Tibial artery (tissue), 4 donors: ENCODE data around the gene PCP4L1.

Source experiments
- DNase-seq, 2 donors: peaks; one replicate each; pipeline ENCODE4 v3.0.0-alpha.2; 2019
- H3K27ac ChIP-seq, 2 donors: fragments of 200-600 bp; sonication (generic) in 1 of 2; 1 replicate in 1 of 2; 2 replicates in 1 of 2; pipeline ENCODE4 v1.5.1; 2018 to 2019; ENCODE audit warnings: mild to moderate bottlenecking in 1 of 2
- H3K27me3 ChIP-seq, 2 donors: fragments of 200-600 bp; sonication (generic) in 1 of 2; one replicate each; pipeline versions ENCODE4 v1.5.1 to v1.6.0; 2016 to 2019
- H3K36me3 ChIP-seq, 3 donors: fragments of 200-600 bp; sonication (generic) in 2 of 3; one replicate each; pipeline ENCODE4 v1.5.1; 2016 to 2019; ENCODE audit warnings: mild to moderate bottlenecking in 2 of 3
- H3K4me1 ChIP-seq, 4 donors: fragments of 200-600 bp; sonication (generic) in 2 of 4; 1 replicate in 3 of 4; 2 replicates in 1 of 4; pipeline ENCODE4 v1.5.1; 2016 to 2019
- H3K4me3 ChIP-seq, 2 donors: fragments of 200-600 bp; sonication (generic) in 1 of 2; 1 replicate in 1 of 2; 2 replicates in 1 of 2; pipeline ENCODE4 v1.5.1; 2018 to 2019; ENCODE audit warnings: mild to moderate bottlenecking in 2 of 2
- H3K9me3 ChIP-seq, 3 donors: fragments of 200-600 bp; sonication (generic) in 1 of 3; one replicate each; pipeline ENCODE4 v1.5.1; 2016 to 2019
- intact Hi-C: fragments of 100-400 bp; cut with DNase I; formaldehyde crosslinking; loops from one replicate; pipeline ENCODE4 v1.15.0; 2023; ENCODE audit warnings: low total_unique reads
- TF ChIP-seq, protein P1 (sequence below), 2 experiments: fragments of 200-600 bp in 1 of 2; fragments of 450-650 bp in 1 of 2; IDR thresholded peaks; one replicate each; pipeline ENCODE4 v1.5.1; 2017 to 2019; ENCODE audit warnings: antibody characterized with exemption in 2 of 2, mild to moderate bottlenecking in 1 of 2, moderate library complexity in 1 of 2

Gene PCP4L1

DNA sequence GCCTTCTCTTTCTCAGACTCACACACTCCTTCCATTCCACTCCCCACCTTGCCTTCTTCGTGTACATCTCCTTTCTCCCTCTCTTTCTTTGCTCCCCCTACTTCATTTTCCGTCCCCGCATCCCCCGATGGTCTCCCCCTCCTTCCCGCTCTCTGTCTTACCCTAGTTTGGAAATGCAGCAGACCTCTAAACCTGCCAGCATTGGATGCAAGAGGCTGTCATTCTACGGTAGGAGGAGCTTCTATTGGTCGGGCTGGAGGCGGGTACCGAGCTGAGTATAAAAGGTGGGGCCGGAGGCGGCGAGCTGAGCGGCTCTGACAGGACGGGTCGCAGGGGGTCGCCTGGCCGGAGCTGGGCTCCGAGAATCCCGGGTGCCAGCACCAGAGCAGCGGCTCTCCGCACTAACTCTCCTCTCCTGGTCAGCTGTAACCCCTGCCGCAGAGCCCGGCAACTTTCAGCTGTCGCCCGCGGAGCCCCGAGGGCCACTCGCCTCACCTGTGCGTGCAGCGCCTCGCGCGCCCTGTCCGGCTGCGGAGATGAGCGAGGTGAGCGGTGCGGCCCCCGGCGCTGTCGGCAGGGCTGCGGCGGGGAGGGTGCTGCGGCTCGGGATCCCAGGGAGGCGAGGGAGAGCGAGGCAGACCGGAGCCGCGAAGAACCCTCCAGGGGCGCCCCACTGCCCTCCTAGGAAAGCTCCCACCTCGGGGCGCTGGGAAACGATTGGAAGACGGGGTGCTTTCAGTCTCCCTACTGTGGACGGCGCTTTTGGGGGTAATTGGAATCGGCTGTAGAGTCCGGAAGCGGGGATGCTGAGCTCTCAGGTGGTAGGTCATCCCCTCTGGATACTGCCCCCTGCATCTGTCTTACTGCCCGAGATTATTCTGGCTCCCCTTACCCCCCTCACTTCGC is at the start of gene PCP4L1:
Gene PCP4L1 (plus strand): TSS at position 307 of the 906 bp plus-strand sequence. CDS start 230 bp downstream, at position 537.
- TF ChIP-seq, protein P1, sequence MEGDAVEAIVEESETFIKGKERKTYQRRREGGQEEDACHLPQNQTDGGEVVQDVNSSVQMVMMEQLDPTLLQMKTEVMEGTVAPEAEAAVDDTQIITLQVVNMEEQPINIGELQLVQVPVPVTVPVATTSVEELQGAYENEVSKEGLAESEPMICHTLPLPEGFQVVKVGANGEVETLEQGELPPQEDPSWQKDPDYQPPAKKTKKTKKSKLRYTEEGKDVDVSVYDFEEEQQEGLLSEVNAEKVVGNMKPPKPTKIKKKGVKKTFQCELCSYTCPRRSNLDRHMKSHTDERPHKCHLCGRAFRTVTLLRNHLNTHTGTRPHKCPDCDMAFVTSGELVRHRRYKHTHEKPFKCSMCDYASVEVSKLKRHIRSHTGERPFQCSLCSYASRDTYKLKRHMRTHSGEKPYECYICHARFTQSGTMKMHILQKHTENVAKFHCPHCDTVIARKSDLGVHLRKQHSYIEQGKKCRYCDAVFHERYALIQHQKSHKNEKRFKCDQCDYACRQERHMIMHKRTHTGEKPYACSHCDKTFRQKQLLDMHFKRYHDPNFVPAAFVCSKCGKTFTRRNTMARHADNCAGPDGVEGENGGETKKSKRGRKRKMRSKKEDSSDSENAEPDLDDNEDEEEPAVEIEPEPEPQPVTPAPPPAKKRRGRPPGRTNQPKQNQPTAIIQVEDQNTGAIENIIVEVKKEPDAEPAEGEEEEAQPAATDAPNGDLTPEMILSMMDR (IDR thresholded peaks at IDR 0.05) = no peak
- peak in 1 of 2 donors; percentile 29 for DNase-seq
- Histone ChIP-seq H3K4me3 (peak within 1 kb of the TSS; percentile 29 to 42), H3K9me3 (peaks cover 0 to 12% (median 10%) of the 10 kb centered on the region in 3 donors), H3K27ac (no peak within 1 kb of the TSS), H3K4me1 (peaks cover 0 to 10% (median 6%) of the 10 kb centered on the region in 4 donors), H3K27me3 (peaks cover 0 to 57% of the 10 kb centered on the region in 2 donors), H3K36me3 (no peaks in the 10 kb centered on the region)
- intact Hi-C loops = no loop called here

DNA sequence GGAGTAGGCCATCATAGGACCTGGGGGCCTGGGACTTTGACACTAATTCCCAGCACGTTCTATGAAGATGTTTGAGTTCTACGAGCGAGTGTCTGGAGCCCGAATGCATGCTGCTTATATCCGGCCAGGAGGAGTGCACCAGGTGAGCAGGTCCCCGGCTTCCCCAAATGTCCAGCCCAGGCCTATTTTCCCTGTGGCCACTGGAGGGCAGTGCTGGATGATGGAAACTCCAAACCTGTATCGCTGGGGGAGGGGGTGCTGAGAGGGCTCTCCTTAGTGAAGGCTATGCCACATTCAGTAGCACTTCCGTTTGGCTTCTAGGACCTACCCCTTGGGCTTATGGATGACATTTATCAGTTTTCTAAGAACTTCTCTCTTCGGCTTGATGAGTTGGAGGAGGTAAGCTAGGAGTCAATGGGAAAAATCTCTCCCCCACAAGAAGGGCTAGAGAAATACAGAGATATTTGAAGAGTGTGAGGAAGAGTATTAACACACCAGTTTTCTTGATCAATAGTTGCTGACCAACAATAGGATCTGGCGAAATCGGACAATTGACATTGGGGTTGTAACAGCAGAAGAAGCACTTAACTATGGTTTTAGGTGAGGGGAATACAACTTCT is 48.6 kb upstream of the PCP4L1 start:
- Histone ChIP-seq H3K27ac (no peak overlapping the region), H3K9me3 (no peaks in the 10 kb centered on the region), H3K4me3 (no peak overlapping the region), H3K36me3 (peaks cover 82 to 98% (median 88%) of the 10 kb centered on the region in 3 donors), H3K27me3 (no peaks in the 10 kb centered on the region), H3K4me1 (peaks cover 0 to 10% (median 3%) of the 10 kb centered on the region in 4 donors)
- TF ChIP-seq, protein P1 (IDR thresholded peaks at IDR 0.05) = peak; percentile 84 to 87
- peak; percentile 77 to 79 for DNase-seq
- intact Hi-C loops = no loop called here

DNA sequence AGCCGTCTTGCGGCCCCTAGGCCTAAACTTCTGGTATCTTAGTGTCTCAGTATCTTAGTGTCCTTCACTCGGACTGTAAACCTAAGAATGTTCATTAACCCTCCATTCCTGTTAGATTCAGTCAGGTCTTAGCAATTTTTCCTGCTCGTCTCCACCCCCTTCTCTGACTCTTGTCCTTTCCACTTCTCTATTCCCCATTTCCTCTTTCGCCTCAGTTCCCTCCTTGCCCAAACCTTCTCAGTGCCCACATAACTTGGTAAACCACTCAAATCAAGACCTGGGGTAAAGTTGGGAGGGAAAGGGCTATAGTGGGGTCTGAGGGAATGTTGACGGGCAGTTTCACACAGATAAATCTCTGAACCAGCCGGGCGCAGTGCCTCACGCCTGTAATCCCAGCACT is 44.2 kb upstream of the PCP4L1 start:
- H3K4me1 ChIP-seq = no peaks in the 10 kb centered on the region
- H3K4me3 ChIP-seq = no peak overlapping the region
- peak overlapping the region in 1 of 2 donors; percentile 22 for H3K27ac ChIP-seq
- no peaks in the 10 kb centered on the region for H3K27me3 ChIP-seq
- TF ChIP-seq, protein P1 (IDR thresholded peaks at IDR 0.05) = no peak
- no peaks in the 10 kb centered on the region for H3K9me3 ChIP-seq
- intact Hi-C loops = no loop called here
- H3K36me3 ChIP-seq = peaks cover 51 to 59% (median 55%) of the 10 kb centered on the region in 3 donors
- DNase-seq = peak in 1 of 2 donors; percentile 18

DNA sequence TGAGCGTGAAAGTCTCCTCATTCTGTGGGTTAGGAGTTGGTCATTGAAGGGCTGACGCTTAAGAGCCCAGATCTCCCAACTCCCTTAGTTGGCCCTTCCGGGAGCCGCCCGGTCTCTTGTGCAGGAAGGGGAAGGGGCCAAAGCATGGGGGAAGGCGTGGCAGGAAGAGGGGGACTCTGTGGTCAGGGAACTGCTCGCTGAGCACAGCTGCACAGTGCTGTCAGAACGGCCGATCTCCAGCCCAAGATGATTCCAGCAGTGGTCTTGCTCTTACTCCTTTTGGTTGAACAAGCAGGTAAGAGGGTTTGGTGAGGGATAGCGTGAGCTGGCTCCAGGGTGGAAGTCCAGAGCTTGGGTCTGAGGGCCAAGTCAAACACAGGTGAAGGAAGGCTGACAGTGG is 43.5 kb upstream of the PCP4L1 start, which contains the start of gene FCER1G:
Gene FCER1G (plus strand): TSS at position 220 of the 400 bp plus-strand sequence. CDS start 27 bp downstream, at position 247.
- peaks cover 45 to 52% (median 48%) of the 10 kb centered on the region in 3 donors for H3K36me3 ChIP-seq
- peak within 1 kb of the TSS; percentile 34 to 38 for H3K4me3 ChIP-seq
- TF ChIP-seq, protein P1 (IDR thresholded peaks at IDR 0.05) = no peak
- peak within 1 kb of the TSS; percentile 22 to 42 for H3K27ac ChIP-seq
- no peaks in the 10 kb centered on the region for H3K4me1 ChIP-seq
- intact Hi-C loops = no loop called here
- no peaks in the 10 kb centered on the region for H3K27me3 ChIP-seq
- peak; percentile 70 to 79 for DNase-seq
- H3K9me3 ChIP-seq = no peaks in the 10 kb centered on the region

DNA sequence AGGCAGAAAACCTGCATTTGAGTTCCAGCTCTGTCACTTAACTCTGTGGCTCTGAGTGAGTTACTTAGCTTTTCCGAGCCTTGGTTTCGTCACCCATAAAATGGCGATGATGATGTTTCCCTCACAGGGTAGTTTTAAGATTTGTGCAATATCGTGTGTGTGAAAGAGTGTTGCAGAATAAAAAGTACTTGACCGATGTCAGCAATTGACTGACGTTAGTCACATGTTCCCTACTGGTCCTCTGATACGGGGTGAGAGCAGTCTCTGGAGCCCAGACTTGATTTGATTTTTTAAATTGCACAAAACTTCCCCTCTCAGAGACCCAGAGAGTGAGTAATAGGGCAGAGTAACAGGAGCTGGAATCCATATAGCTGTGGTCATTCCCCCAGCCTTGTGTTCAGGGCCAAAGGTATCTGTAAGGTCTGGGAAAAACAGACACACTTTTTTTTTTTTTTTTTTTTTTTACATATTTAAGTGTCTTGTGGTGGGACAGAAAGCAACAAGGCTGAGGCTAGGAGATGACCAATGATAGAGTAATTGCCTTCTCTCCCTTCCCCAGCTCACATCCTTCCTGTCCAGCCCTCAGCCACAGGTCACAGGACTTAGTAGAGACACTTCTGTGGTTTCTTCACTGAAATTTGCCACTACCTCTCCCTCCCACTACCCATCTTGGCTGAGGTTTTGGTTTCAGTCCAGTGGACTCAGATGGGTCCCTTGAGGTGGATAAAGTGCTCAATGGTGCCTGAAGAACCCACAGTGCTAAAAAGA is 41.4 kb upstream of the PCP4L1 start:
- Histone ChIP-seq H3K36me3 (peaks cover 27 to 32% (median 28%) of the 10 kb centered on the region in 3 donors), H3K27ac (peak overlapping the region; percentile 65 to 73), H3K4me3 (peak overlapping the region; percentile 27 to 36), H3K9me3 (no peaks in the 10 kb centered on the region), H3K27me3 (no peaks in the 10 kb centered on the region), H3K4me1 (no peaks in the 10 kb centered on the region)
- DNase-seq = peak in 1 of 2 donors; percentile 39
- TF ChIP-seq, protein P1 (IDR thresholded peaks at IDR 0.05) = no peak
- intact Hi-C loops = no loop called here
